GM23338 (cell line): ENCODE data around the gene YIPF2. TPM values are rescaled to one million over a fixed set of nuclear protein-coding genes. Genes with fewer than 3 reads are reported as not detected.

ENCODE experiments used
- ATAC-seq: fragments of 200-7000 bp; cut with Tn5 transposase; 3 replicates; pipeline ENCODE4 v1.9.1; 2020
- DNase-seq: peaks from one replicate; pipeline ENCODE4 v3.0.0-alpha.2; 2015; ENCODE audit warnings: low spot score
- H2AFZ ChIP-seq: fragments of 200-600 bp; sonication (generic); 2 replicates; pipeline ENCODE4 v1.8.0; 2016; ENCODE audit warnings: antibody characterized with exemption, mild to moderate bottlenecking, moderate library complexity
- H3F3A ChIP-seq: fragments of 200-600 bp; sonication (generic); replicated peaks from 2 replicates; pipeline ENCODE4 v1.8.0; 2017; ENCODE audit warnings: antibody characterized with exemption, mixed run types, low read depth
- H3K27ac ChIP-seq: fragments of 200-600 bp; sonication (generic); 2 replicates; pipeline ENCODE4 v1.6.1; 2016; ENCODE audit warnings: low read depth
- H3K27me3 ChIP-seq: fragments of 200-600 bp; sonication (generic); 2 replicates; pipeline ENCODE4 v1.8.0; 2016; ENCODE audit warnings: mild to moderate bottlenecking, mixed run types, moderate library complexity; ENCODE audit not compliant: insufficient read depth
- H3K36me3 ChIP-seq: fragments of 200-600 bp; sonication (generic); 2 replicates; pipeline ENCODE4 v1.8.0; 2016; ENCODE audit warnings: mild to moderate bottlenecking; ENCODE audit not compliant: insufficient read depth
- H3K4me1 ChIP-seq: fragments of 200-600 bp; sonication (generic); 2 replicates; pipeline ENCODE4 v1.8.0; 2016; ENCODE audit warnings: mild to moderate bottlenecking, moderate library complexity; ENCODE audit not compliant: insufficient read depth
- H3K4me2 ChIP-seq: fragments of 200-600 bp; sonication (generic); 2 replicates; pipeline ENCODE4 v1.7.1; 2017; ENCODE audit warnings: mixed run types
- H3K4me3 ChIP-seq: fragments of 200-600 bp; sonication (generic); 2 replicates; pipeline ENCODE4 v1.6.1; 2016; ENCODE audit warnings: mixed run types
- H3K79me2 ChIP-seq: fragments of 200-600 bp; sonication (generic); replicated peaks from 2 replicates; pipeline ENCODE4 v1.8.0; 2017; ENCODE audit warnings: mild to moderate bottlenecking; ENCODE audit not compliant: insufficient read depth
- H3K9me2 ChIP-seq: fragments of 200-600 bp; sonication (generic); 2 replicates; pipeline ENCODE4 v1.8.0; 2017; ENCODE audit not compliant: insufficient read depth
- H4K20me1 ChIP-seq: fragments of 200-600 bp; sonication (generic); replicated peaks from 2 replicates; pipeline ENCODE4 v1.8.0; 2017; ENCODE audit warnings: mild to moderate bottlenecking; ENCODE audit not compliant: insufficient read depth
- H3K27ac Mint-ChIP-seq: 2 replicates; pipeline ENCODE4 v1.8.0; 2020; ENCODE audit warnings: inconsistent platforms, mild to moderate bottlenecking, moderate library complexity, mixed read lengths
- H3K27me3 Mint-ChIP-seq: 3 replicates; pipeline ENCODE4 v1.8.0; 2022; ENCODE audit warnings: low read depth, mild to moderate bottlenecking, moderate library complexity, mixed read lengths, inconsistent platforms; ENCODE audit not compliant: insufficient read depth, poor library complexity
- H3K36me3 Mint-ChIP-seq: 3 replicates; pipeline ENCODE4 v1.8.0; 2021; ENCODE audit warnings: low read depth, mild to moderate bottlenecking, inconsistent platforms, moderate library complexity, mixed read lengths
- H3K4me1 Mint-ChIP-seq: 3 replicates; pipeline ENCODE4 v1.8.0; 2020; ENCODE audit warnings: mild to moderate bottlenecking, inconsistent platforms, mixed read lengths
- H3K4me3 Mint-ChIP-seq: 3 replicates; pipeline ENCODE4 v1.8.0; 2021; ENCODE audit warnings: moderate library complexity, mild to moderate bottlenecking, inconsistent platforms, mixed read lengths
- H3K9me3 Mint-ChIP-seq: 3 replicates; pipeline ENCODE4 v1.8.0; 2020; ENCODE audit warnings: moderate library complexity, mild to moderate bottlenecking, inconsistent platforms, mixed read lengths
- CREB1 ChIP-seq: fragments of 250-450 bp; sonication (Bioruptor Pico); IDR thresholded peaks from 2 replicates; pipeline ENCODE4 v1.5.0; 2020; ENCODE audit warnings: low read depth, mild to moderate bottlenecking, moderate library complexity
- EZH2 ChIP-seq: fragments of 200-600 bp; sonication (generic); IDR thresholded peaks from one replicate; pipeline ENCODE4 v1.8.0; 2017; ENCODE audit warnings: antibody characterized with exemption, mild to moderate bottlenecking, low read depth; ENCODE audit not compliant: unreplicated experiment
- EZH2phosphoT487 ChIP-seq: fragments of 200-600 bp; sonication (generic); IDR thresholded peaks from one replicate; pipeline ENCODE4 v1.8.1; 2018; ENCODE audit warnings: antibody characterized with exemption; ENCODE audit not compliant: unreplicated experiment
- JUNB ChIP-seq: IDR thresholded peaks from one replicate; pipeline ENCODE4 v1.6.1; 2016; ENCODE audit warnings: antibody characterized with exemption; ENCODE audit not compliant: unreplicated experiment
- NANOG ChIP-seq: IDR thresholded peaks from 2 replicates; pipeline ENCODE4 v1.6.1; 2016; ENCODE audit warnings: antibody characterized with exemption, borderline replicate concordance
- POLR2AphosphoS5 ChIP-seq: IDR thresholded peaks from 2 replicates; pipeline ENCODE4 v1.6.1; 2016; ENCODE audit warnings: antibody characterized with exemption, low read depth
- STAT1 ChIP-seq: IDR thresholded peaks from one replicate; pipeline ENCODE4 v1.6.1; 2016; ENCODE audit warnings: antibody characterized with exemption; ENCODE audit not compliant: unreplicated experiment
- ZNF114 ChIP-seq: fragments of 250-450 bp; sonication (Bioruptor Pico); IDR thresholded peaks from 2 replicates; pipeline ENCODE4 v1.5.0; 2020; ENCODE audit warnings: mild to moderate bottlenecking, moderate library complexity
- ZNF331 ChIP-seq: fragments of 250-450 bp; sonication (Bioruptor Pico); IDR thresholded peaks from 2 replicates; pipeline ENCODE4 v1.5.0; 2020; ENCODE audit warnings: low read depth, mild to moderate bottlenecking, moderate library complexity
- ZNF462 ChIP-seq: fragments of 250-450 bp; sonication (Bioruptor Pico); IDR thresholded peaks from 2 replicates; pipeline ENCODE4 v1.5.0; 2020; ENCODE audit warnings: mild to moderate bottlenecking, moderate library complexity
- polyA plus RNA-seq: library from polyadenylated mRNA; unstranded; fragments of >200 nt; fragmentation: Nextera tagmentation; extraction: Ambion mirVana; gene quantifications from 2 replicates; pipeline ENCODE4 v1.2.1, GENCODE V29; 2016
- total RNA-seq: library from RNA; depleted of rRNA; stranded (reverse); fragments of >200 nt; shearing (Covaris generic); gene quantifications from 2 replicates; pipeline ENCODE4 v1.2.3, GENCODE V29; 2014
- TF ChIP-seq, protein P1 (sequence below): IDR thresholded peaks from one replicate; pipeline ENCODE4 v1.6.1; 2018; ENCODE audit warnings: antibody characterized with exemption; ENCODE audit not compliant: unreplicated experiment
- TF ChIP-seq, protein P2 (sequence below): IDR thresholded peaks from 2 replicates; pipeline ENCODE4 v1.6.1; 2016; ENCODE audit warnings: antibody characterized with exemption
- TF ChIP-seq, protein P3 (sequence below), 2 experiments: fragments of 200-600 bp in 1 of 2; sonication (generic) in 1 of 2; conservative IDR thresholded peaks; 2 replicates each; pipeline versions ENCODE4 v1.5.1 to v1.6.1; 2016 to 2017; ENCODE audit warnings: antibody characterized with exemption in 2 of 2, low read depth in 2 of 2, mild to moderate bottlenecking in 2 of 2, moderate library complexity in 1 of 2

The YIPF2 gene
- total and polyA plus RNA-seq, 2 experiments from 2014 or later: 36.3 to 63.7 TPM

DNA sequence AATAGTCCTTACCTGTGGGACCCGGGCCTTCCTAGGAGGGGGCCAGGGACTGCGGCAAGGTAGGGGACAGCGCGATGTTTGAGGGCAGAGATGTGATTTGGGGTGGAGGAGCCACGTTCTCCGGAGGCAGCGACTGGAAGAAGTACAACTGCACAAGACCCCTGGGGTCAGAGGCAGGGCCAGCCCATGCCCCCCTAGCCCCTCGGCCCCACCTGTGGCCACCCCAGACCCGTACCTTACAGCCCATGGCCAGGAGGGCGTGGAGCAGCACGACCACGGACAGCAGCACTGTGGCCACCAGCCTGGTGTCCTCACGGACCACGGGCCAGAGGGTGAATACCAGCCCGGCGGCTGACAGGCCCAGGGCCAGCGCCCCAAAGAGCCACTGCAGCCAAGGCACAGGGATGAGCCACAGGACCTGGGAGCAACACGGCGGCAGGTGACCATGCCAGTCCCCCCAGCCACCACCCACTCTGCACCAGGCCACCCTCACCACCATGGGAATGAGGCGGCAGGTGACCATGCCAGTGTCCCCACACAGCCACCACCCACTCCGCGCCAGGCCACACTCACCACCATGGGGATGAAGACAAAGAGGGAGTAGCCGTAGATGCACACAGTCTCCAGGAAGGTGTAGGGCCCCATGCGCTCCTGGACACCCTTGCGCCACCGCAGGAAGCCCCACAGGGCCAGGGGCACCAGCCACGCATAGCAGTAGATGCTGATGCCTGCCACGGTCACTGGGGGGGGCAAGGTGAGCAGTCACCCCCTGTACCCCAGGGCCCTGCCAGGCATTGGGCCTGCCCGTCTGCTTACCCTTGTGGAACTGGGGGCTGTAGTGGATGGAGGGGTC is 5.0 kb downstream of the YIPF2 start:
- DNase-seq (no peak), ATAC-seq (no peak)
- no peaks in the 10 kb centered on the region for H3K27me3 ChIP-seq
- H2AFZ ChIP-seq: no peak overlapping the region
- H3K27ac ChIP-seq: no peak overlapping the region
- H3K79me2 ChIP-seq: peaks cover 8% of the 10 kb centered on the region; the same call in 1 of the 2 replicates
- peaks cover 7% of the 10 kb centered on the region for H3K4me1 Mint-ChIP-seq
- no peaks in the 10 kb centered on the region for H3K4me1 ChIP-seq
- H3K9me2 ChIP-seq: no peaks in the 10 kb centered on the region
- no peak overlapping the region for H3K4me3 ChIP-seq
- peaks cover 45% of the 10 kb centered on the region for H3K36me3 Mint-ChIP-seq
- H3K4me3 Mint-ChIP-seq: no peak overlapping the region
- H3K27me3 Mint-ChIP-seq: peaks cover 26% of the 10 kb centered on the region
- H3F3A ChIP-seq: 0 out of 2 replicates have a peak, but pooled peaks cover 12% of the 10 kb centered on the region
- H3K4me2 ChIP-seq: no peak overlapping the region
- no peak overlapping the region for H3K27ac Mint-ChIP-seq
- no peaks in the 10 kb centered on the region for H4K20me1 ChIP-seq
- no peak for TF ChIP-seq CREB1
- no peak for TF ChIP-seq STAT1
- TF ChIP-seq EZH2: no peak
- TF ChIP-seq NANOG: no peak
- TF ChIP-seq, protein P1, sequence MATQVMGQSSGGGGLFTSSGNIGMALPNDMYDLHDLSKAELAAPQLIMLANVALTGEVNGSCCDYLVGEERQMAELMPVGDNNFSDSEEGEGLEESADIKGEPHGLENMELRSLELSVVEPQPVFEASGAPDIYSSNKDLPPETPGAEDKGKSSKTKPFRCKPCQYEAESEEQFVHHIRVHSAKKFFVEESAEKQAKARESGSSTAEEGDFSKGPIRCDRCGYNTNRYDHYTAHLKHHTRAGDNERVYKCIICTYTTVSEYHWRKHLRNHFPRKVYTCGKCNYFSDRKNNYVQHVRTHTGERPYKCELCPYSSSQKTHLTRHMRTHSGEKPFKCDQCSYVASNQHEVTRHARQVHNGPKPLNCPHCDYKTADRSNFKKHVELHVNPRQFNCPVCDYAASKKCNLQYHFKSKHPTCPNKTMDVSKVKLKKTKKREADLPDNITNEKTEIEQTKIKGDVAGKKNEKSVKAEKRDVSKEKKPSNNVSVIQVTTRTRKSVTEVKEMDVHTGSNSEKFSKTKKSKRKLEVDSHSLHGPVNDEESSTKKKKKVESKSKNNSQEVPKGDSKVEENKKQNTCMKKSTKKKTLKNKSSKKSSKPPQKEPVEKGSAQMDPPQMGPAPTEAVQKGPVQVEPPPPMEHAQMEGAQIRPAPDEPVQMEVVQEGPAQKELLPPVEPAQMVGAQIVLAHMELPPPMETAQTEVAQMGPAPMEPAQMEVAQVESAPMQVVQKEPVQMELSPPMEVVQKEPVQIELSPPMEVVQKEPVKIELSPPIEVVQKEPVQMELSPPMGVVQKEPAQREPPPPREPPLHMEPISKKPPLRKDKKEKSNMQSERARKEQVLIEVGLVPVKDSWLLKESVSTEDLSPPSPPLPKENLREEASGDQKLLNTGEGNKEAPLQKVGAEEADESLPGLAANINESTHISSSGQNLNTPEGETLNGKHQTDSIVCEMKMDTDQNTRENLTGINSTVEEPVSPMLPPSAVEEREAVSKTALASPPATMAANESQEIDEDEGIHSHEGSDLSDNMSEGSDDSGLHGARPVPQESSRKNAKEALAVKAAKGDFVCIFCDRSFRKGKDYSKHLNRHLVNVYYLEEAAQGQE: no peak
- no peak for TF ChIP-seq ZNF331 (CRISPR knock-in tag)
- no peak for TF ChIP-seq JUNB
- no peak for TF ChIP-seq ZNF114 (CRISPR knock-in tag)
- TF ChIP-seq EZH2phosphoT487: no peak
- TF ChIP-seq ZNF462 (CRISPR knock-in tag): no peak
- no peak; the same call in 1 of the 2 replicates for TF ChIP-seq POLR2AphosphoS5
- TF ChIP-seq, protein P2, sequence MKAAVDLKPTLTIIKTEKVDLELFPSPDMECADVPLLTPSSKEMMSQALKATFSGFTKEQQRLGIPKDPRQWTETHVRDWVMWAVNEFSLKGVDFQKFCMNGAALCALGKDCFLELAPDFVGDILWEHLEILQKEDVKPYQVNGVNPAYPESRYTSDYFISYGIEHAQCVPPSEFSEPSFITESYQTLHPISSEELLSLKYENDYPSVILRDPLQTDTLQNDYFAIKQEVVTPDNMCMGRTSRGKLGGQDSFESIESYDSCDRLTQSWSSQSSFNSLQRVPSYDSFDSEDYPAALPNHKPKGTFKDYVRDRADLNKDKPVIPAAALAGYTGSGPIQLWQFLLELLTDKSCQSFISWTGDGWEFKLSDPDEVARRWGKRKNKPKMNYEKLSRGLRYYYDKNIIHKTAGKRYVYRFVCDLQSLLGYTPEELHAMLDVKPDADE: no peak
- TF ChIP-seq, protein P3, sequence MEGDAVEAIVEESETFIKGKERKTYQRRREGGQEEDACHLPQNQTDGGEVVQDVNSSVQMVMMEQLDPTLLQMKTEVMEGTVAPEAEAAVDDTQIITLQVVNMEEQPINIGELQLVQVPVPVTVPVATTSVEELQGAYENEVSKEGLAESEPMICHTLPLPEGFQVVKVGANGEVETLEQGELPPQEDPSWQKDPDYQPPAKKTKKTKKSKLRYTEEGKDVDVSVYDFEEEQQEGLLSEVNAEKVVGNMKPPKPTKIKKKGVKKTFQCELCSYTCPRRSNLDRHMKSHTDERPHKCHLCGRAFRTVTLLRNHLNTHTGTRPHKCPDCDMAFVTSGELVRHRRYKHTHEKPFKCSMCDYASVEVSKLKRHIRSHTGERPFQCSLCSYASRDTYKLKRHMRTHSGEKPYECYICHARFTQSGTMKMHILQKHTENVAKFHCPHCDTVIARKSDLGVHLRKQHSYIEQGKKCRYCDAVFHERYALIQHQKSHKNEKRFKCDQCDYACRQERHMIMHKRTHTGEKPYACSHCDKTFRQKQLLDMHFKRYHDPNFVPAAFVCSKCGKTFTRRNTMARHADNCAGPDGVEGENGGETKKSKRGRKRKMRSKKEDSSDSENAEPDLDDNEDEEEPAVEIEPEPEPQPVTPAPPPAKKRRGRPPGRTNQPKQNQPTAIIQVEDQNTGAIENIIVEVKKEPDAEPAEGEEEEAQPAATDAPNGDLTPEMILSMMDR (conservative IDR thresholded peaks at IDR 0.05; ENCODE audit: low read depth in 2 of 2): no peak
- H3K9me3 Mint-ChIP-seq: no peaks in the 10 kb centered on the region
- no peaks in the 10 kb centered on the region for H3K36me3 ChIP-seq
